ENCODE measurements around the gene SLC1A1.

DNA sequence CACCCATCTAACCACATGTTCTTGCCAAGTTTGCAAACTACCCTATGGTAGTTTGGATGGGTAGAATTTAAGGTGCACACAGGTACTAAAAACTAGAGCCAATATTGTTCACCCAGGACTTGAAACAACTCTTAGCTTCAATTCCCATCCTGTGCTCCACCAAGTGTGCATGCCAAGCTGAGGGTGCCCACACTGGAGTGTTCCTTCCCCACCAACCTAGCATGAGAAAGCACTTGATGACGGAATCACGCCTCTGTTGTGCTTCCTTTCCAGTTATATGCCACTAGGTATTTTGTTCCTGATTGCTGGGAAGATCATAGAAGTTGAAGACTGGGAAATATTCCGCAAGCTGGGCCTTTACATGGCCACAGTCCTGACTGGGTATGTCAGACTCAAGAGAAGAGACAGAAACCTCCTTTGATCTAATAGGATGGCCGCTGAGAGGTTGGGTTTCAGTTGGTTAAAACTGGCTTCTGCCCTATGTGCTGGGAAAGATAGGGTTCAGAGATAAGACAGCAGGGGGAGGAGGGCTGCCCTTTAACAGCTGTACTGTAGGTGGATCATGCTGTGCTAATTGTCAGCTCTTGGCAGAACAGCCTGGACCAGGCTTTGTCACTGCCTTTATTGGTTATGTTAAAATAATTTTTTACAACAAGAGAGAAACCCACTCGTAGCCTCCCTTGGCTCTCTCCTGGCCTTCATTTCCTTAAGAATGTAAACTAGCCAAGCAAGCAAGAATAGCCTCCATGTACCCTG lies 83.5 kb downstream of the SLC1A1 start:
- TF ChIP-seq RARB (CRISPR knock-in tag; IDR thresholded peaks at IDR 0.05) (no peak), ZNF8 (CRISPR knock-in tag; IDR thresholded peaks at IDR 0.05) (no peak), ZFP3 (CRISPR knock-in tag; IDR thresholded peaks at IDR 0.05) (no peak), OSR1 (CRISPR knock-in tag; IDR thresholded peaks at IDR 0.05) (no peak), TOX (CRISPR knock-in tag; IDR thresholded peaks at IDR 0.05; ENCODE audit: borderline replicate concordance) (no peak)
- TF ChIP-seq, protein P1, sequence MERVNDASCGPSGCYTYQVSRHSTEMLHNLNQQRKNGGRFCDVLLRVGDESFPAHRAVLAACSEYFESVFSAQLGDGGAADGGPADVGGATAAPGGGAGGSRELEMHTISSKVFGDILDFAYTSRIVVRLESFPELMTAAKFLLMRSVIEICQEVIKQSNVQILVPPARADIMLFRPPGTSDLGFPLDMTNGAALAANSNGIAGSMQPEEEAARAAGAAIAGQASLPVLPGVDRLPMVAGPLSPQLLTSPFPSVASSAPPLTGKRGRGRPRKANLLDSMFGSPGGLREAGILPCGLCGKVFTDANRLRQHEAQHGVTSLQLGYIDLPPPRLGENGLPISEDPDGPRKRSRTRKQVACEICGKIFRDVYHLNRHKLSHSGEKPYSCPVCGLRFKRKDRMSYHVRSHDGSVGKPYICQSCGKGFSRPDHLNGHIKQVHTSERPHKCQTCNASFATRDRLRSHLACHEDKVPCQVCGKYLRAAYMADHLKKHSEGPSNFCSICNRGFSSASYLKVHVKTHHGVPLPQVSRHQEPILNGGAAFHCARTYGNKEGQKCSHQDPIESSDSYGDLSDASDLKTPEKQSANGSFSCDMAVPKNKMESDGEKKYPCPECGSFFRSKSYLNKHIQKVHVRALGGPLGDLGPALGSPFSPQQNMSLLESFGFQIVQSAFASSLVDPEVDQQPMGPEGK (CRISPR knock-in tag; IDR thresholded peaks at IDR 0.05; ENCODE audit: borderline replicate concordance), result no peak
- TF ChIP-seq, protein P2, sequence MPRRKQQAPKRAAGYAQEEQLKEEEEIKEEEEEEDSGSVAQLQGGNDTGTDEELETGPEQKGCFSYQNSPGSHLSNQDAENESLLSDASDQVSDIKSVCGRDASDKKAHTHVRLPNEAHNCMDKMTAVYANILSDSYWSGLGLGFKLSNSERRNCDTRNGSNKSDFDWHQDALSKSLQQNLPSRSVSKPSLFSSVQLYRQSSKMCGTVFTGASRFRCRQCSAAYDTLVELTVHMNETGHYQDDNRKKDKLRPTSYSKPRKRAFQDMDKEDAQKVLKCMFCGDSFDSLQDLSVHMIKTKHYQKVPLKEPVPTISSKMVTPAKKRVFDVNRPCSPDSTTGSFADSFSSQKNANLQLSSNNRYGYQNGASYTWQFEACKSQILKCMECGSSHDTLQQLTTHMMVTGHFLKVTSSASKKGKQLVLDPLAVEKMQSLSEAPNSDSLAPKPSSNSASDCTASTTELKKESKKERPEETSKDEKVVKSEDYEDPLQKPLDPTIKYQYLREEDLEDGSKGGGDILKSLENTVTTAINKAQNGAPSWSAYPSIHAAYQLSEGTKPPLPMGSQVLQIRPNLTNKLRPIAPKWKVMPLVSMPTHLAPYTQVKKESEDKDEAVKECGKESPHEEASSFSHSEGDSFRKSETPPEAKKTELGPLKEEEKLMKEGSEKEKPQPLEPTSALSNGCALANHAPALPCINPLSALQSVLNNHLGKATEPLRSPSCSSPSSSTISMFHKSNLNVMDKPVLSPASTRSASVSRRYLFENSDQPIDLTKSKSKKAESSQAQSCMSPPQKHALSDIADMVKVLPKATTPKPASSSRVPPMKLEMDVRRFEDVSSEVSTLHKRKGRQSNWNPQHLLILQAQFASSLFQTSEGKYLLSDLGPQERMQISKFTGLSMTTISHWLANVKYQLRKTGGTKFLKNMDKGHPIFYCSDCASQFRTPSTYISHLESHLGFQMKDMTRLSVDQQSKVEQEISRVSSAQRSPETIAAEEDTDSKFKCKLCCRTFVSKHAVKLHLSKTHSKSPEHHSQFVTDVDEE (CRISPR knock-in tag; IDR thresholded peaks at IDR 0.05), result no peak

Measured in SK-N-SH treated with all-trans-retinoic acid at 6 μM for 48 hours (cell line).